Progenitor cell of endocrine pancreas (in vitro differentiated cells): ENCODE measurements around the gene TNNI3K. TPM values are rescaled to one million over a fixed set of nuclear protein-coding genes. Genes with fewer than 3 reads are reported as not detected.

Experiments
- DNase-seq: peaks from one replicate; pipeline ENCODE4 v3.0.0; 2021; ENCODE audit warnings: low spot score; ENCODE audit not compliant: unreplicated experiment
- H3K27ac Mint-ChIP-seq: 2 replicates; pipeline ENCODE4 v1.8.0; 2021; ENCODE audit warnings: mild to moderate bottlenecking, moderate library complexity, mixed read lengths
- H3K27me3 Mint-ChIP-seq: 2 replicates; pipeline ENCODE4 v1.8.0; 2021; ENCODE audit warnings: mixed read lengths
- H3K36me3 Mint-ChIP-seq: 2 replicates; pipeline ENCODE4 v1.8.0; 2022; ENCODE audit warnings: mixed read lengths; ENCODE audit not compliant: insufficient read depth
- H3K4me1 Mint-ChIP-seq: 2 replicates; pipeline ENCODE4 v1.8.0; 2021; ENCODE audit warnings: low read depth, mixed read lengths
- H3K4me3 Mint-ChIP-seq: 2 replicates; pipeline ENCODE4 v1.8.0; 2021; ENCODE audit warnings: low read depth, mild to moderate bottlenecking, moderate library complexity, mixed read lengths
- H3K9me3 Mint-ChIP-seq: 2 replicates; pipeline ENCODE4 v1.8.0; 2021; ENCODE audit warnings: low read depth, mixed read lengths
- CTCF ChIP-seq: fragments of 200-600 bp; sonication (generic); IDR thresholded peaks from one replicate; pipeline ENCODE4 v1.5.0; 2021; ENCODE audit warnings: antibody characterized with exemption, mild to moderate bottlenecking; ENCODE audit not compliant: unreplicated experiment
- total RNA-seq: library from RNA; stranded (reverse); gene quantifications from 2 replicates; pipeline ENCODE4 v1.2.1, GENCODE V29; 2021

Gene TNNI3K
- total RNA-seq, 1 donor from 2014 or later: not detected

- Mint-ChIP-seq H3K27me3 (peaks cover 2% of the 10 kb centered on the region), H3K36me3 (no peaks in the 10 kb centered on the region), H3K9me3 (no peaks in the 10 kb centered on the region), H3K4me1 (no peaks in the 10 kb centered on the region), H3K27ac (no peak overlapping the region), H3K4me3 (no peak overlapping the region)
- DNase-seq: peak; percentile 60
- TF ChIP-seq CTCF: peak; percentile 89
These were observed 269.1 kb downstream of the TNNI3K start for GRCh38 chr1:74504125-74504932.

- no peaks in the 10 kb centered on the region for H3K4me1 Mint-ChIP-seq
- H3K4me3 Mint-ChIP-seq: no peak overlapping the region
- H3K9me3 Mint-ChIP-seq: no peaks in the 10 kb centered on the region
- H3K27ac Mint-ChIP-seq: no peak overlapping the region
- H3K36me3 Mint-ChIP-seq: no peaks in the 10 kb centered on the region
- TF ChIP-seq CTCF: no peak
- no peak for DNase-seq
- peaks cover 2% of the 10 kb centered on the region for H3K27me3 Mint-ChIP-seq
These were observed 269.8 kb downstream of the TNNI3K start for GRCh38 chr1:74504933-74505512.

- Mint-ChIP-seq H3K4me3 (no peak overlapping the region), H3K36me3 (no peaks in the 10 kb centered on the region), H3K27ac (no peak overlapping the region), H3K9me3 (no peaks in the 10 kb centered on the region), H3K27me3 (peaks cover 2% of the 10 kb centered on the region), H3K4me1 (no peaks in the 10 kb centered on the region)
- no peak for DNase-seq
- TF ChIP-seq CTCF: no peak
These were observed 270.9 kb downstream of the TNNI3K start for GRCh38 chr1:74505928-74506710.

GRCh38 chr1:74508449-74508848 lies 273.3 kb downstream of the TNNI3K start:
- Mint-ChIP-seq H3K4me3 (no peak overlapping the region), H3K27ac (no peak overlapping the region), H3K4me1 (peaks cover under 1% of the 10 kb centered on the region), H3K36me3 (no peaks in the 10 kb centered on the region), H3K9me3 (no peaks in the 10 kb centered on the region), H3K27me3 (peaks cover 4% of the 10 kb centered on the region)
- no peak for TF ChIP-seq CTCF
- DNase-seq: no peak

GRCh38 chr1:74512170-74512915 lies 277.2 kb downstream of the TNNI3K start, which contains the start of gene LRRC53:
Gene LRRC53 (minus strand): TSS chr1:74512611. CDS start chr1:74483349, 29,262 bp downstream.
- no peak for TF ChIP-seq CTCF
- H3K27ac Mint-ChIP-seq: no peak within 1 kb of the TSS
- no peaks in the 10 kb centered on the region for H3K36me3 Mint-ChIP-seq
- H3K27me3 Mint-ChIP-seq: peaks cover 3% of the 10 kb centered on the region
- H3K4me3 Mint-ChIP-seq: no peak within 1 kb of the TSS
- no peaks in the 10 kb centered on the region for H3K9me3 Mint-ChIP-seq
- no peak for DNase-seq
- H3K4me1 Mint-ChIP-seq: peaks cover 1% of the 10 kb centered on the region
